ENCODE data around the gene RPP14. TPM values are rescaled to one million over a fixed set of nuclear protein-coding genes. Genes with fewer than 3 reads are reported as not detected.

The RPP14 gene
- total and polyA plus RNA-seq, 9 donors = 7.9 to 18.8 (median 15.0) TPM

DNA sequence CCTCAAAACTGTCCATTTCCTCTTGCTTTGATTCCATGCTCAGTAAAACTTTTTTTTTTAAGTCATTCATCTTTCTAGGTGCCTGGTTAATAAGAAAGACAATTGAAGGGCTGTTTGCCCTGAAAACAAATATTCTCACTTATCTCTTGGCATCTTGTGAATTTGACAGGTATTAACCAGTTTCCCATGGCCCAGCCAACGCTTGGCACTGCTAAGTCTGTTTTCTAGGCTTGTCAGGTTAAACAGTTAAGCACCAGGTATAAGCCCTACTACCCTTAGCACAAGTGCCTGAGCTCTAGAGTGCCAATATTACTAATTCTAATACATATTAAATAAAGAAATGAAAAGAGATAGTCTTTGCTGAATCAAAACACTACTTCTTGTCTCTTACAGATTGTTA lies 63.0 kb downstream of the RPP14 start:
- Histone ChIP-seq H3K27ac (no peak overlapping the region), H3K4me3 (no peak overlapping the region), H3K36me3 (no peaks in the 10 kb centered on the region), H3K9me3 (peaks cover 0 to 2% of the 10 kb centered on the region in 2 donors), H3K4me1 (ENCODE audit: insufficient read depth) (no peaks in the 10 kb centered on the region), H3K27me3 (no peaks in the 10 kb centered on the region)
- intact Hi-C loops (cut with DNase I) = no loop called here
- TF ChIP-seq EP300 (IDR thresholded peaks at IDR 0.05) = no peak
- no peak for TF ChIP-seq POLR2A (IDR thresholded peaks at IDR 0.05)
- TF ChIP-seq, protein P1, sequence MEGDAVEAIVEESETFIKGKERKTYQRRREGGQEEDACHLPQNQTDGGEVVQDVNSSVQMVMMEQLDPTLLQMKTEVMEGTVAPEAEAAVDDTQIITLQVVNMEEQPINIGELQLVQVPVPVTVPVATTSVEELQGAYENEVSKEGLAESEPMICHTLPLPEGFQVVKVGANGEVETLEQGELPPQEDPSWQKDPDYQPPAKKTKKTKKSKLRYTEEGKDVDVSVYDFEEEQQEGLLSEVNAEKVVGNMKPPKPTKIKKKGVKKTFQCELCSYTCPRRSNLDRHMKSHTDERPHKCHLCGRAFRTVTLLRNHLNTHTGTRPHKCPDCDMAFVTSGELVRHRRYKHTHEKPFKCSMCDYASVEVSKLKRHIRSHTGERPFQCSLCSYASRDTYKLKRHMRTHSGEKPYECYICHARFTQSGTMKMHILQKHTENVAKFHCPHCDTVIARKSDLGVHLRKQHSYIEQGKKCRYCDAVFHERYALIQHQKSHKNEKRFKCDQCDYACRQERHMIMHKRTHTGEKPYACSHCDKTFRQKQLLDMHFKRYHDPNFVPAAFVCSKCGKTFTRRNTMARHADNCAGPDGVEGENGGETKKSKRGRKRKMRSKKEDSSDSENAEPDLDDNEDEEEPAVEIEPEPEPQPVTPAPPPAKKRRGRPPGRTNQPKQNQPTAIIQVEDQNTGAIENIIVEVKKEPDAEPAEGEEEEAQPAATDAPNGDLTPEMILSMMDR (IDR thresholded peaks at IDR 0.05) = no peak
- 91 to 100% (median 100%) methylated on average over 1 of the region's 1 CpG for WGBS, 3 donors
- no peak for DNase-seq

Small RNA genes lying within 50 kb of the gene (small RNA-seq; reads per million reads assigned to genes)
- not detected for gene AC098479.1

Other genes with a start within 250 kb of the RPP14 start
- gene DNASE1L3, start 95.3 kb upstream of the RPP14 start, total RNA-seq = 1 to 10 TPM in 1 of 7 donors, under 1 TPM in 4, not detected in 2; 0.48 to 1.8 (median 0.65) TPM
- 10 to 100 TPM in 1 of 2 donors, under 1 TPM in 1; 0.61 to 10.3 TPM for gene DNASE1L3, start 95.3 kb upstream of the RPP14 start, polyA plus RNA-seq
- 10 to 100 TPM in 4 of 7 donors, 1 to 10 TPM in 3; 8.2 to 11.3 (median 10.5) TPM for gene ABHD6, start 68.5 kb upstream of the RPP14 start, total RNA-seq
- gene ABHD6, start 68.5 kb upstream of the RPP14 start, polyA plus RNA-seq = 10 to 100 TPM in 1 of 2 donors, 1 to 10 TPM in 1; 4.8 to 36.6 TPM
- gene HTD2, start 275 bp downstream of the RPP14 start, total RNA-seq = 10 to 100 TPM in 2 of 7 donors, 1 to 10 TPM in 5; 7.3 to 12.0 (median 9.1) TPM
- gene HTD2, start 275 bp downstream of the RPP14 start, polyA plus RNA-seq = 10 to 100 TPM in 1 of 2 donors, 1 to 10 TPM in 1; 9.2 to 11.3 TPM
- gene PXK, start 26.6 kb downstream of the RPP14 start, total RNA-seq = 10 to 100 TPM; 21.6 to 36.6 (median 25.9) TPM
- 10 to 100 TPM; 17.2 to 42.0 TPM for gene PXK, start 26.6 kb downstream of the RPP14 start, polyA plus RNA-seq
- 10 to 100 TPM; 24.4 to 56.6 (median 36.3) TPM for gene PDHB, start 127.6 kb downstream of the RPP14 start, total RNA-seq
- 10 to 100 TPM; 43.4 to 98.4 TPM for gene PDHB, start 127.6 kb downstream of the RPP14 start, polyA plus RNA-seq
- 10 to 100 TPM; 10.9 to 16.6 (median 13.0) TPM for gene KCTD6, start 185.9 kb downstream of the RPP14 start, total RNA-seq
- gene KCTD6, start 185.9 kb downstream of the RPP14 start, polyA plus RNA-seq = 10 to 100 TPM; 11.7 to 20.8 TPM
- 10 to 100 TPM in 6 of 7 donors, 1 to 10 TPM in 1; 6.8 to 26.4 (median 23.2) TPM for gene ACOX2, start 230.9 kb downstream of the RPP14 start, total RNA-seq
- gene ACOX2, start 230.9 kb downstream of the RPP14 start, polyA plus RNA-seq = 10 to 100 TPM; 25.4 to 57.7 TPM

All from ovary (tissue), 9 donors.